Tibial nerve (tissue), 4 donors: ENCODE measurements around the gene FAM25A. TPM values are rescaled to one million over a fixed set of nuclear protein-coding genes. Genes with fewer than 3 reads are reported as not detected.
A peak's percentile ranks its signal among the peaks of the same experiment; 100 is the strongest.
"Not testable (repeated sequence)": the region's sequence is repeated elsewhere in the genome, so short reads cannot be mapped to it uniquely, and the experiment has no call there.

ENCODE experiments used
- DNase-seq, 2 donors: peaks; one replicate each; pipeline ENCODE4 v3.0.0-alpha.2; 2019; ENCODE audit warnings: low spot score in 2 of 2
- H3K27ac ChIP-seq, 4 donors: fragments of 200-600 bp; sonication (generic) in 3 of 4; one replicate each; pipeline ENCODE4 v1.5.1; 2017 to 2019; ENCODE audit warnings: mild to moderate bottlenecking in 1 of 4
- H3K27me3 ChIP-seq, 2 donors: fragments of 200-600 bp; sonication (generic) in 1 of 2; one replicate each; pipeline versions ENCODE4 v1.5.1 to v1.6.0; 2017 to 2019
- H3K36me3 ChIP-seq, 3 donors: fragments of 200-600 bp; sonication (generic); one replicate each; pipeline ENCODE4 v1.5.1; 2018 to 2019
- H3K4me1 ChIP-seq, 4 donors: fragments of 200-600 bp; sonication (generic) in 3 of 4; one replicate each; pipeline ENCODE4 v1.5.1; 2017 to 2019
- H3K4me3 ChIP-seq, 4 donors: fragments of 200-600 bp; sonication (generic) in 3 of 4; one replicate each; pipeline ENCODE4 v1.5.1; 2017 to 2019; ENCODE audit warnings: mild to moderate bottlenecking in 1 of 4, moderate library complexity in 1 of 4
- H3K9me3 ChIP-seq, 4 donors: fragments of 200-600 bp; sonication (generic) in 3 of 4; one replicate each; pipeline ENCODE4 v1.5.1; 2017 to 2019
- WGBS, 2 donors: methylation state at CpG; one replicate each; pipeline ENCODE4 v1.1.5; 2018; 5-methylcytosine and 5-hydroxymethylcytosine counted together
- total RNA-seq, 4 donors: library from RNA; depleted of rRNA; stranded (reverse); fragments of >200 nt; gene quantifications; one replicate each; pipeline ENCODE4 v1.1.0, GENCODE V29; 2016

The FAM25A gene
- total RNA-seq, 4 donors from 2014 or later, result not detected

DNA sequence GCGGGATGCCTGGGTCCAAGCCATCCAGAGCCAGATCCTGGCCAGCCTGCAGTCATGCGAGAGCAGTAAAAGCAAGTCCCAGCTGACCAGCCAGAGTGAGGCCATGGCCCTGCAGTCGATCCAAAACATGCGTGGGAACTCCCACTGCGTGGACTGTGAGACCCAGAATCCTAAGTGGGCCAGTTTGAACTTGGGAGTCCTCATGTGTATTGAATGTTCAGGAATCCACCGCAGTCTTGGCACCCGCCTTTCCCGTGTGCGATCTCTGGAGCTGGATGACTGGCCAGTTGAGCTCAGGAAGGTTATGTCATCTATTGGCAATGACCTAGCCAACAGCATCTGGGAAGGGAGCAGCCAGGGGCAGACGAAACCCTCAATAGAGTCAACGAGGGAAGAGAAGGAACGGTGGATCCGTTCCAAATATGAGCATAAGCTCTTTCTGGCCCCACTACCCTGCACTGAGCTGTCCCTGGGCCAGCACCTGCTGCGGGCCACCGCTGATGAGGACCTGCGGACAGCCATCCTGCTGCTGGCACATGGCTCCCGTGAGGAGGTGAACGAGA lies 10.9 kb upstream of the FAM25A start:
- not testable (repeated sequence) for H3K9me3 ChIP-seq, H3K27ac ChIP-seq, H3K27me3 ChIP-seq, H3K4me1 ChIP-seq, H3K4me3 ChIP-seq
- WGBS, 2 donors, result 84 to 86% methylated on average over 4 to 17 of the region's 18 CpGs
- H3K36me3 ChIP-seq, result peaks cover 0 to 22% (median 0%) of the 10 kb centered on the region in 3 donors
- peak in 1 of 2 donors; percentile 5 for DNase-seq

GRCh38 chr10:87013528-87013927 lies 6.6 kb upstream of the FAM25A start:
- not testable (repeated sequence) for H3K4me3 ChIP-seq, H3K27me3 ChIP-seq, H3K27ac ChIP-seq, DNase-seq, H3K9me3 ChIP-seq, H3K4me1 ChIP-seq
- peaks cover 0 to 18% (median 0%) of the 10 kb centered on the region in 3 donors for H3K36me3 ChIP-seq
- 51 to 58% methylated on average over 3 of the region's 3 CpGs for WGBS, 2 donors

- not testable (repeated sequence) for H3K27me3 ChIP-seq, H3K27ac ChIP-seq, DNase-seq, H3K9me3 ChIP-seq, H3K36me3 ChIP-seq, H3K4me3 ChIP-seq, H3K4me1 ChIP-seq
- WGBS, 2 donors, result 75 to 84% methylated on average over 10 of the region's 10 CpGs
Observed at GRCh38 chr10:87014986-87015716, 4.9 kb upstream of the FAM25A start.

- H3K4me3 ChIP-seq, H3K27ac ChIP-seq, H3K4me1 ChIP-seq, DNase-seq, H3K9me3 ChIP-seq, H3K36me3 ChIP-seq, H3K27me3 ChIP-seq: not testable (repeated sequence)
- WGBS, 2 donors, result 71 to 72% methylated on average over 6 of the region's 6 CpGs
Observed at GRCh38 chr10:87018127-87018526, 2.0 kb upstream of the FAM25A start.

GRCh38 chr10:87019066-87019465 lies 1.0 kb upstream of the FAM25A start:
- WGBS, 2 donors, result 75% methylated on average over 5 to 6 of the region's 6 CpGs
- not testable (repeated sequence) for H3K36me3 ChIP-seq, H3K27ac ChIP-seq, DNase-seq, H3K4me1 ChIP-seq, H3K4me3 ChIP-seq, H3K27me3 ChIP-seq, H3K9me3 ChIP-seq

- H3K36me3 ChIP-seq, H3K4me3 ChIP-seq, DNase-seq, H3K27me3 ChIP-seq, H3K9me3 ChIP-seq, H3K4me1 ChIP-seq, H3K27ac ChIP-seq: not testable (repeated sequence)
- 100% methylated on average over 1 of the region's 1 CpG for WGBS, 2 donors
Observed at GRCh38 chr10:87019504-87019903, 590 bp upstream of the FAM25A start.

DNA sequence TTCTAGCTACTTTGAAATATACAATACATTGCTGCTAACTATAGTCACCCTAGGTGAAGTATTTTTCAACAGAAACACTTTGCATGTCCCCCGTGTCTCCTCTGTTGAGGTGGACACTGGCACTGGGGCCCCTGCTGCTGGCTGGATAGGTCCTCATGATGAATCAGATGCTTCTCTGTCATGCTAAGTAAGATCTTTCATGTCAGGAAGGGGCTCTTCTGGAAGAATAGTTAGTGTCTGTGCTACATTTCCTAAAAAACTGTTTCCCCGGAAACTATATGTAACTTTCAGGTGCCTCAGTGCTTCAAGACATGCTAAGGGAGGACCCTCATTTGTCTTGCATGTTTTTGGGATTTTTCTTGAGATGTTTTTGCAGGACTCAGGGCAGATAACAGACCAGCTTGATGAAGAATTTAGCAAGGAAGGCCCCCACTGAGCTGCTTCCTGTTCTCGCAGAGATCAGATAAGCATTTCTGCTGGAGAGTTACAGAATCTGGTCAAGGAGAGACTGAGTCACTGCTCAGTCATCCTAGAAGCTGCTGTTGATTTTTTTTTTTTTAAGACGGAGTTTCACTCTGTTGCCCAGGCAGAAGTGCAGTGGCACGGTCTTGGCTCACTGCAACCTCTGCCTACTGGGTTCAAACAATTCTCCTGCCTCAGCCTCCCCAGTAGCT lies 5.3 kb downstream of the FAM25A start:
- H3K9me3 ChIP-seq, H3K27ac ChIP-seq, H3K36me3 ChIP-seq, H3K27me3 ChIP-seq, H3K4me1 ChIP-seq, H3K4me3 ChIP-seq, DNase-seq: not testable (repeated sequence)
- 70 to 73% methylated on average over 5 of the region's 5 CpGs for WGBS, 2 donors

DNA sequence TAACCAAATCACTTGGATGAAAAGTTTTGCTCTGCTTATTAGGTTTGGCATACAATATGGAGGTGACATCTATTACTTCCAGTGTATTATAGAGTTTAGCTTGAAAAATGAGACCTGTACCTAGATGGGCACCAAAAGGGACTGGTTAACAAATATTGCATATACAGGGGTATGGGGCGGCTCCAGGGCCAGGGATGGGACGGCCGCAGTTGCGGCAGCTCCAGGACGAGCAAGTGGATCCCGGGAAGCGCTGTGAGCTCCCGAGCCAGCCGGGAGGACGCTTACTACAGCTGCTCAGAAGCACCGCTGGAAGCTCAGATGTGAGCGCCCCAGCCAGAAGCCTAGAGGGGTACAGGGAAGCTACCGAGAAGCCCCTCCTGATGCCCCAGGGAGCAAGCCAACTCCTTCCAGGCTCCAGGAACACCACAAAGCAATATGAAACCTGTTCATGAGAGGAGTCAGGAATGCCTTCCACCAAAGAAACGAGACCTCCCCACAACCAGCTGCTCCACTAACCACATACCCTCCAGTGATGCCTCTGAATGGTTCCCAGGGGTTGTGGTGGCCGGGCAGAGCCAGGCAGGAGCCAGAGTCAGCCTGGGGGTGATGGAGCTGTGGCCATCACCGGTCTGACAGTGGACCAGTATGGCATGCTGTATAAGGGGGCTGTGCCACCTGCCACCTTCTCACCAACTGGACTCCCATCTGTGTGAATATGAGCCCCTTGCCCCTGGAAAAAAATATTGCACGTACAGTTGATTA lies 6.8 kb downstream of the FAM25A start:
- peaks cover 0 to 18% (median 0%) of the 10 kb centered on the region in 4 donors for H3K9me3 ChIP-seq
- H3K36me3 ChIP-seq, H3K4me3 ChIP-seq, DNase-seq, H3K27me3 ChIP-seq, H3K27ac ChIP-seq, H3K4me1 ChIP-seq: not testable (repeated sequence)
- WGBS, 2 donors, result 91 to 92% methylated on average over 15 to 17 of the region's 17 CpGs

- H3K36me3 ChIP-seq, H3K27ac ChIP-seq, DNase-seq, H3K4me3 ChIP-seq, H3K27me3 ChIP-seq, H3K4me1 ChIP-seq: not testable (repeated sequence)
- 71 to 100% methylated on average over 1 of the region's 1 CpG for WGBS, 2 donors
- peaks cover 0 to 21% (median 0%) of the 10 kb centered on the region in 4 donors for H3K9me3 ChIP-seq
Observed at GRCh38 chr10:87030419-87030818, 10.3 kb downstream of the FAM25A start.
